GM12878 (cell line): ENCODE results near the gene CA11. TPM values are rescaled to one million over a fixed set of nuclear protein-coding genes. Genes with fewer than 3 reads are reported as not detected.

ENCODE experiments used
- CHD1 ChIP-seq: IDR thresholded peaks from 2 replicates; pipeline ENCODE4 v1.6.1; 2012; ENCODE audit warnings: low read depth, low read length, improper control_type of control experiment
- E4F1 ChIP-seq: fragments of 450-650 bp; IDR thresholded peaks from 2 replicates; pipeline ENCODE4 v1.6.1; 2018; ENCODE audit warnings: borderline replicate concordance, mild to moderate bottlenecking; ENCODE audit not compliant: partially characterized antibody
- EED ChIP-seq: sonication (generic); IDR thresholded peaks from 2 replicates; pipeline ENCODE4 v1.6.1; 2016; ENCODE audit warnings: antibody characterized with exemption, low read depth
- MAX ChIP-seq: IDR thresholded peaks from 2 replicates; pipeline ENCODE4 v1.6.1; 2012; ENCODE audit warnings: low read depth, low read length, improper control_type of control experiment
- NRF1 ChIP-seq: conservative IDR thresholded peaks from 2 replicates; pipeline ENCODE4 v1.6.1; 2011; ENCODE audit warnings: mild to moderate bottlenecking, low read depth, low read length, improper control_type of control experiment
- PML ChIP-seq: IDR thresholded peaks from 2 replicates; pipeline ENCODE4 v1.6.1; 2012; ENCODE audit warnings: low read length, inconsistent platforms
- RAD21 ChIP-seq: IDR thresholded peaks from 2 replicates; pipeline ENCODE4 v1.6.1; 2011; ENCODE audit warnings: mild to moderate bottlenecking, low read depth, low read length, moderate library complexity; ENCODE audit not compliant: insufficient read depth
- ZNF384 ChIP-seq: IDR thresholded peaks from 2 replicates; pipeline ENCODE4 v1.6.1; 2012; ENCODE audit warnings: low read depth, mild to moderate bottlenecking, low read length, improper control_type of control experiment, borderline replicate concordance
- ZNF687 ChIP-seq: fragments of 450-650 bp; IDR thresholded peaks from 2 replicates; pipeline ENCODE4 v1.6.1; 2017; ENCODE audit warnings: mild to moderate bottlenecking, moderate library complexity
- polyA plus RNA-seq, 11 experiments: library from polyadenylated mRNA; depleted of rRNA in 4 of 11; unstranded in 6 of 11; stranded (reverse) in 5 of 11; fragments of >200 nt; fragmentation: Nextera tagmentation in 4 of 11; fragmentation: Illumina TruSeq in 1 of 11; extraction: Ambion mirVana in 4 of 11; extraction: Trizol in 1 of 11; gene quantifications; 1 replicate in 1 of 11; 2 replicates in 10 of 11; pipeline versions ENCODE4 v1.2.1 to v1.2.3, GENCODE V29; 2011 to 2016; ENCODE audit warnings: inconsistent platforms in 2 of 11, missing spikeins in 2 of 11, low read depth in 1 of 11
- total RNA-seq, 4 experiments: library from RNA; depleted of rRNA in 3 of 4; stranded (reverse); fragments of >200 nt in 3 of 4; fragmentation: Illumina TruSeq in 1 of 4; extraction: Trizol in 1 of 4; gene quantifications; 2 replicates each; pipeline versions ENCODE4 v1.2.1 to v1.2.3, GENCODE V29; 2013 to 2021

CA11 gene
- total and polyA plus RNA-seq, 10 of the 15 experiments (the other 5 are each of a cell fraction or from before 2014, with no cell fraction given), result 1.7 to 7.5 (median 2.4) TPM

DNA sequence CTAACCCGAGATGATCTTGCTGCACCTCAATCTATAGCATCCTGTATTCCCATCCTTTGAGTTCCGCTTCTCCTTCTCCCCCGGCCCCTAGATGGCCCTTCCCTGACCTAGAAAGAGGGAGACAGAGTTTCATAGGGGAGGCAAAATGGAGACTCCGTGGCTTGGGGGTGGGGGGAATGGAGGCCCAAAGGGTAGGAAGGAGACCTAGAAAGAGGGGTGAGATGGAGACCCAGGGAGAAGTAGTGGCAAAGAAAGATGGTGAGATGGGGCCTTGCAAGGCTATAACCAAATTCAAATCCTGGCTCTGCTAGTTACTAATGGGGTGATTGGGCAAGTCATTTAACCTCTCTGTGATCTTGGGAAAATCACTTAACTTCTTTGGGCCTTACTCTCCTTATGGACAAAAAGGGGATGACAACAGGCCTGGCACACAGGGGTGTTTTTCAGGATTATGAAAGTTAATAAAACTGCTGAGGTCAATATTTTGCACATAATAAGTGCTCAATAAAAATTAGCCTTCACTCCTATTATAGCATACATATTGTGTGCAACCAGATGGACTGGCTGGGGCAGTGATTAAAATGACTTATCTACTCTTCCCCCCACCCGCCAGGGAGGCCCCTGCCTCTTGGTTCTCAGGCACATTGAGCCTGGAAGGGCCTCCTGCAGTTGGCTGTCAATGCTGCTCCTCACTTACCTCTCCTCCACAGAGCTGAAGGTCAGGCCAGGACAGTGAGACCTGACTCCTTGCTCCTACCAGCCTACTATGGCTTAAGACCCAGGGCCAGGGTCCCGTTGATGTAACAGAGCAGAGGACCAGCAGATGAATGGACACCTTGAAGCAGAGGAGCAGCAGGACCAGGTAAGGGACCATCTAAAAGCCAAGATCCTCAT is 26.0 kb downstream of the CA11 start (continued):
- no peak for TF ChIP-seq ZNF687
- no peak for TF ChIP-seq PML
- TF ChIP-seq ZNF384, result no peak
- TF ChIP-seq MAX, result no peak
- TF ChIP-seq EED, result no peak
- TF ChIP-seq NRF1, result no peak
- TF ChIP-seq RAD21, result no peak
- TF ChIP-seq E4F1, result no peak
- TF ChIP-seq CHD1, result no peak; the same call in 1 of the 2 replicates
